ENCODE results near the gene GEMIN2.
"Not testable (repeated sequence)": the region's sequence is repeated elsewhere in the genome, so short reads cannot be mapped to it uniquely, and the experiment has no call there.

Gene GEMIN2

DNA sequence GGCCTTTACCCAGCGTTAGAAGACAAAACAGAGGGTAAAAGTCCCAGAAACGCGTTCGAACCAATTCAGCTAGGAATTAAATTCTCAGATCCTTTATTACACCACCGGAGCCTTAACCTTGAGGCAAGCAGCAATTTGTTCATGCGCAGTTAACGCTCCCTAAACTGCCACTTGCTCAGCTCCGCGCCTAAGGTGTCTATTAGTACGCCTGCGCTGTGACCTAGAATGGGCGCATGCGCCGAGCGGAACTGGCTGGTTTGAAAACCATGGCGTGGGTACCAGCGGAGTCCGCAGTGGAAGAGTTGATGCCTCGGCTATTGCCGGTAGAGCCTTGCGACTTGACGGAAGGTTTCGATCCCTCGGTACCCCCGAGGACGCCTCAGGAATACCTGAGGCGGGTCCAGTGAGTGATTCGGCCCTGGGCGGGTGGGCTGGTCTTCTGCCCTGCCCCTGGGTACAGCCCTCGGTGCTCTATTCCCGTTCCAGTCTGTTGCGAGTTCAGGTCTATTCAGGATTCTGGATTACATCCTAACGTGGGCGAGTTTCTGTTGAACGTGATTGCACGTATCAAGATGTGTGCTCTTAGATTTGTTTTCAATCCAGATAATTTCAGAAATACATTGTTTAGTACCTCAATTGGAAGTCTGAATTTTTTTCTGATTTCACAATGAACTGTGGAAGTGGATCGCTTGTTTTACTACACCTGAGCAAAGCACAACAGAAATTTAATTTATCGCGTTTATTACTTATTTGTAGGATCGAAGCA lies at the start of gene GEMIN2:
GEMIN2 (plus strand) TSS at position 251 of the 766 bp plus-strand sequence; CDS start at position 267, 16 bp downstream.
- DNase-seq (ENCODE audit: low spot score) = peak; percentile 97

DNA sequence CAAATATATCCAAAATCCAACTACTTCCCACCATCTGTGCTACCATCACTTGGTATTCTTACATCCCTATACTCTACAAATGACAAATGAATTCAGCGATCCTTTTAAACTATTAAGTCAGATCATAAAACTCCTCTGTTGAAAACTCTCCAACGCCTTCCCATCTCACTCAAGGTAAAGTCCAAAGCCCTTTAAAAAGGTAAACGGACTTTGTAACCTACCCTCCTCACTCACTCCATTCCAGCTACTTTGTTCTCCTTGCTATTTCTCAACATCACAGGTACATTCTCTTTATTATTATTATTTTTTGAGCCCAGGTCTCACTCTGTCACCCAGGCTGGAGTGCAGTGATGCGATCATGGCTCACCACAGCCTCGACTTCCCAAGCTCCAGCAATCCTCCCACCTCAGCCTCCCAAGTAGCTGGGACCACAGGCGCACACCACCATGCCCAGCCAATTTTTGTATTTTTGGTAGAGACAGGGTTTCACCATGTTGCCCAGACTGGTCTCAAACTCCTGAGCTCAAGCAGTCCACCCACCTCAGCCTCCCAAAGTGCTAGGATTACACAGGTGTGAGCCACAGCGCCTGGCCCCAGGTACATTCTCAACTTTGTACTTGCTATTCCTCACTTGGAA lies 44.8 kb upstream of the GEMIN2 start:
- not testable (repeated sequence) for DNase-seq (ENCODE audit: low spot score)

DNA sequence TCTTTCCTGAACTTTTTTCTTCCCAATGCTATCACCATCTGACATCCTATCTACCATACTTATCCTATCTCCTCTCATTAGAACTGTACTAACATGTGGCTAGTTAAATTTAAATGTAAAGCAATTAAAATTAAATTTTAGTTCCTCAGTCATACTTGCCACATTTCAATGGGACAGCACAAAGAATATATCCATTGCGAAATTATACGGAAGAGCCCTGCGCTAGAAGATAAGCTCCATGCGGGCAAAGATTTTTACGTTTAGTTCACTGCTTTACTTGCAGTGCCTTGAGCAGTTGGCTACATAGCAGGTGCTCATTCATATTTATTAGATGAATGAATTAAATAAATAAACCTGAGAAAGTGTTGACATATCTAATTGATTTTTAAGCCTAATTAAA lies 44.2 kb upstream of the GEMIN2 start:
- no peak for DNase-seq (ENCODE audit: low spot score)

GRCh38 chr14:39071096-39071495 lies 43.0 kb upstream of the GEMIN2 start:
- DNase-seq (ENCODE audit: low spot score) = no peak

DNA sequence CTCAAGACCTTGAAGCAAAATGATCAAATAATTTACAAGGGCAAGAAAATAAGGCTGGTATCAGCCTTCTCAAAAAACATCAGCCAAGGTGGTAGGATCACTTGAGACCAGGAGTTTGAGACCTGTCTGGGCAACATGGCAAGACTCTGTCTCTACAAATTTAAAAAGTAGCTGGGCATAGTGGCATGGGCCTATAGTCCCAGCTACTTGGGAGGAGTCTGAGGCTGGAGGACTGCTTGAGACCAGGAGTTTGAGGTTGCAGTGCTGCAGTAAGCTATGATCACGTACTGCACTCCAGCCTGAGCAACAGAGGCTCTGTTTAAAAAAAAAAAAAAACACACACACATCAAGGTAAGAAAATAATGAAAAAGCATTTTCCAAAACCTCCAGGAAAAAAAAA lies 33.2 kb upstream of the GEMIN2 start:
- no peak for DNase-seq (ENCODE audit: low spot score)

GRCh38 chr14:39083127-39083526 lies 31.0 kb upstream of the GEMIN2 start:
- no peak for DNase-seq (ENCODE audit: low spot score)

DNA sequence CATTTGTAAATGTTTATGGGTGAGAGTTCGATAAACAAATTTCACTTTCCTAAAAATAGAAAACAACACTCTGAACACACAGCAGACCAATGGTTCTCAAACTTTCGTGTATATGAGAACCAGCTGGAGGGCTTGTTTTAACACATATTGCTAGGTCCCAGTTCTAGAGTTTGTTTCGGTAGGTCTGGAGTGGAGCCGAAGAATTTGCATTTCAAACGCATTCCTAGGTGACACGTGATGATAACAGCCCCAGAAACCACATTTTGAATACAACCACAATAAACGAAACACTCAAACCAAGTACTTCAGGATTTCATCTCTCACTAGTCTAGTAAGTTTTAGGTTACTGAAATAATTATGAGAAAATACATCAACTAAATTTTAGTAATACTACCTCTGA lies 28.2 kb upstream of the GEMIN2 start:
- no peak for DNase-seq (ENCODE audit: low spot score)

- no peak for DNase-seq (ENCODE audit: low spot score)
These were observed 26.6 kb upstream of the GEMIN2 start for GRCh38 chr14:39087493-39087892.

DNA sequence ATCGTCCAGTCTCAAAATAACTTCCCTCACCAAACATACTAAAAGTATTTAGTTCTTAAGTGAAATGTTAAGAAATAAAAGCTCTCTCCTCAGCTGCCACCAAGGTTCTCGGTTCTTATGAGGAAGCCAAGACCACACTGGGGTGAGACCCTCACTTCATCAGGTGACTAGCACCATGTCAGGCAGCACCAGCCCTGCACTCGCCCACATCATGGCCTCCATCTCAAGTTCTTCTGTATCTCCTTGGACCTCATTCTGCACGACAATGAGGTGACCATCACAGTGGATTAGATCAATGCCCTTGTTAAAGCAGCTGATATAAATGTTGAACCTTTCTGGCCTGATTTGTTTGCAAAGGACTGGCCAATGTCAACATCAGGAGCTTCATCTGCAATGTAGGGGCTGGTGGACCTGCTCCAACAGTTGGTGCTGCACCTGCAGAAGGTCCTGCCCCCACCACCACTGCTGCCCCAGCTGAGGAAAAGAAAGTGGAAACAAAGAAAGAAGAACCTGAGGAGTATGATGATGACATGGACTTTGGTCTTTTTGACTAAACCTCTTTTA lies 23.5 kb upstream of the GEMIN2 start:
- no peak for DNase-seq (ENCODE audit: low spot score)

DNA sequence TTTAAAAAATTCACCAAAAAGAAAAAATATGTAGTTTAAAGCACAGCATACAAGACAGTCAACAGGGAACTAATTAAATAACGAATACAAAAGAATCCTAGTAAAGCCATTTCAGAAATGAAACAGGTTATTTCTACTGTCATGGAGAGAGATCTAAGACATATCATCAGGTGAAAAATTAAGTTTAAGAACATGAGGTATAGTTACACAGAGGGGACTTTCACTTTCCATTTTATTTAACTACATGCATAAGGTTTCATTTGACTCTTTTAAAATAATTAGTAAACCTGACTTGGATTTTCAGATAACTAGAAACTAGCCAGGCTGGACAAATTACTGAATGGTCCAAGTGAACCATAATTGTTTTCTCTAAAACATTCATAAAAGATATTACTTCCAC lies 22.4 kb upstream of the GEMIN2 start:
- no peak for DNase-seq (ENCODE audit: low spot score)

- no peak for DNase-seq (ENCODE audit: low spot score)
These were observed 19.6 kb upstream of the GEMIN2 start for GRCh38 chr14:39094515-39094914.

DNA sequence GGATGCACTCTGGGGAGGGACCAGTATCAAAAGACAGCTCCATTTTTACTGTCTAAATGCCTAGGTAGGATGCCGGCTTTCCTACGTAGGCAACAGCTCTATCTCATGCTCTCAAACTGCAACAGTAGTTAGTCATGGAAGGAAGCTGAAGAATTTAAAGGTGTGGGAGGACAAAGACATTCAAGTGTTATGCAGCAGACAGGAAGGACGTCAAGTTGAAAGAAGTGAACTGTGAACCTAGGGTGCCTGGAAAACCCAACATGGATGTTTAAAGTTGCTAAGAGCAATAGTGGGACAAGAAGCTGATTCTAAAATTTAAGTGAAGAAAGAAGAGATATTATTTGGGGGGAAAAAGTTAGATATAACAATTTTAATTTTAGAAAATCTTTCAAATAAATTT lies 17.0 kb upstream of the GEMIN2 start:
- peak; percentile 18 for DNase-seq (ENCODE audit: low spot score)

DNA sequence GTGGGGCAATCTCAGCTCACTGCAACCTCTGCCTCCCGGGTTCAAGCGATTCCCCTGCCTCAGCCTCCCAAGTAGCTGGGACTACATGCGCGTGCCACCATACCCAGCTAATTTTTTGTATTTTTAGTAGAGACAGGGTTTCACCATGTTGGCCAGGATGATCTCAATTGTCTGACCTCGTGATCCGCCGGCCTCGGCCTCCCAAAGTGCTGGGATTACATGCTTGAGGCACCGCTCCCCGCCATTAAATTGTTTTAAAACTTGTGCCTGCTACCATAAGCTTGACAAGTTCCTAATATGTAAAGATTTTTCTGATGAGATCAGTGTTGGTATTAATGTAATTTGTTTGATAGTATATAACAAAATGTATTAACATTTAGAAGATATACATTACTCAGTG lies 14.9 kb upstream of the GEMIN2 start:
- not testable (repeated sequence) for DNase-seq (ENCODE audit: low spot score)

DNA sequence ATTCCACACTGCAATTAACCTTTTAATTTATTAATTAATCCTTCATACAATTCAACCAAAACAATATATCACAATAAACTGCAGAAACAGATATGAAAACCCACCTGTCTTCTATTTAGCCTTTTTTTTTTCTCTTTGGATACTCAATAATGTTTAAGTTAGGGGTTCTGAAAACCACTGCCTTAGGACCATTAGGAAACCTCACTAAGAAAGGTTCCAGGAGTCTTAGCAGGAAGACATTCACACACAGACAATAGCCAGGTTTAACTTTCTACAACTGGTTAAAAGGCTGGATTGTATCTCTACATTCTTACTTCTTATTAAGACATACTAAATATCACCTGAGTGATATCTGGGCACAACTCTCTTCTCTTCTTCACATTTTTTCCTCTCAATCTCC lies 14.4 kb upstream of the GEMIN2 start:
- no peak for DNase-seq (ENCODE audit: low spot score)

DNA sequence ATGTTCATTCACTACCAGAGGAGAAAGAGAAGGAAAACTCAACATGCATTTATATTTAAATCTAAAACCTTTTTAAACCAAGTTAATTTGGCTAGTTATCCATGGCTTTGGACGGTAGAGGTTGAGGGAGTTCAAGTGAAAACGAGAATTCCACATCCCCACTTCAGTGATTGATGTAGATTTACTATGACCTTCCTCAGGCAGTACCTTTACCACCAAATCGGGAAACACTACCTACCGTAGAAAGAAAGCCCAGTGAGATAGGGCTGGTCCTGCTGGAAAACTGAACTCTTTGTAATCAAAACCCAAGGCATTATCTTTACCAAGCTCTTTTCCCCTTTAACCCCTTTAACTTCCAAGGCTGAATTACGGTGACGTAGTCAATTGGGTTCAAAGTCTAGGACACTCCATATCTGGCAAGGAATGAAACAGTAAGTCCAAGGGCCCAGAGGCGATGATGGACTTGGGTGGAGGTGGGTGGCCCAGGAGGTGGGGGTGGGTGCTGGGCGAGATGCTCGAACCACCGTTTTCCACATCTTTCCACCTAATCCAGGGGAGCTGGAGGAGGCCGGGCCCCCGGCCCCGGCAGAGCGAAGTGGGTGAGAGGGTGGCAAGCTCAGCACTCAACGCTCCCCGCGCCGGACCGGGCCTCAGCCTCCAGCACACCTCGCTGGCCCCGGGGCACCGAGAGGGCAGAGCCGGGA lies 11.7 kb upstream of the GEMIN2 start:
- DNase-seq (ENCODE audit: low spot score) = peak; percentile 75

DNA sequence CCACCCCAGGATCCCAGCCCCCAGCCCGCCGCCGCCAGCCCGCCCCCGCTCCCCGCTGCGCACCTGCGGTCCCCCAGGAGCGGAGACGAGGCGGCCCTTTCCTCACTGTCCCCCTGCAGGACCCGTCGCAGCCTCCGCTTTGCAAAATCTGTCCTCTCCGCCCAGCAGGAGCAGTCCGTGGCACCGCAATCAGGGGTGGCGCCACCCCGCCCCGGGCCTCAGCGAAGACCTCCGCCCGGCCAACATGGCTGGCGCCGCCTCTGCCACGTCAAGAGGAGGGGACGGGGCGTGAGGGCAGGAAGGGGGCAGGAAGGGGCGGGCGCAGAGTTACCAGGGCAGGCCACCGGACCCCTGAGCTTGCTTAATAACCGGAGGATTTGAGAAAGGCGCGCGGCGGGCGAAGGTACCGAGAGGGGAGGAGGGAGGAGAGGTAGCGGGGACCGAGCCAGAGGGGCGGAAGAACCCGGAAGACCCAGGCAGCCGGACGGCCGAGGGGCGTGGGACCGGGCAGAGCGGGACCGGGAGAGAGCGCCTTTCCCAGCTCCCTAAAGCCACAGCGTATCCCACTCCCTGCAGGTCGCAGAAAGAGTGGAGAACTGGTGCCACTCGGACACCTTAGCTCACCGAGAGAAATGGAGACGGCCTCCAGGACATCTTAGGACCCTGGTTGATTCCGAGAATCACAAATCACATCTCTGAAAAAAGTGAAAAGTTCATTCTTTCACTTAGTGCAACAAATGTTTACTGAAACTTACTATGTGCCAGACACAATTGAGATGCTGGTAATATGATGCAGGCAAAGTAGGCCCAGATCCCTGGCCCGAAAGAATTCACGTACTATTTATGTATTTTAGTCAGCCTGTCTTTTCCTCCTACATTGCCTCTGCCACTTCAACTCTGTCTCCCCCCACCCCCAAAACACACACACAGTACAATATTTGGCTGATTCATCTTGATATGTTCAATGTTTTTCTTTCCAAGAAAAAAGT lies 10.9 kb upstream of the GEMIN2 start, which contains the start of gene SEC23A:
SEC23A (minus strand) TSS at position 267 of the 989 bp plus-strand sequence. CDS start 7,117 bp downstream, outside the sequence.
- peak; percentile 76 for DNase-seq (ENCODE audit: low spot score)

- not testable (repeated sequence) for DNase-seq (ENCODE audit: low spot score)
These were observed 9.9 kb upstream of the GEMIN2 start for GRCh38 chr14:39104078-39104801.

DNA sequence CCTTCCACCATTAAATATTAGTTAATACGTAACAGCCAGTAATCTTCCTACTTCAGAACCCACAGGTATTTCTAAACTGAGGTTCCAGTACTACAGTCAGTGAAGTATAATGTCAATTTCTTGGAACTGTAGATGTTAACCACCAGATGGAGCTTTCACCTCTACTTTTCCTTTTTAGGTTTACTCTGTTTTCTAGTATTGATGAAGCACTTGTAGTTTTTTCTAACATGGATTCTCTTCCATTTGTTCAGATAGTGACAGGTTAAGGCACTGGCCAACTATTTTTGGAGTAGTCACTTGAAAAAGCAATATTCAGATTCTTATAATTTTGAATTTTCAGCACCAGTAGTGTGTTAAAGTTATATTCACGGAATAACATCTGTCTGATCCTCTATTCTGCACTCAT lies 6.5 kb upstream of the GEMIN2 start:
- DNase-seq (ENCODE audit: low spot score) = peak; percentile 69

DNA sequence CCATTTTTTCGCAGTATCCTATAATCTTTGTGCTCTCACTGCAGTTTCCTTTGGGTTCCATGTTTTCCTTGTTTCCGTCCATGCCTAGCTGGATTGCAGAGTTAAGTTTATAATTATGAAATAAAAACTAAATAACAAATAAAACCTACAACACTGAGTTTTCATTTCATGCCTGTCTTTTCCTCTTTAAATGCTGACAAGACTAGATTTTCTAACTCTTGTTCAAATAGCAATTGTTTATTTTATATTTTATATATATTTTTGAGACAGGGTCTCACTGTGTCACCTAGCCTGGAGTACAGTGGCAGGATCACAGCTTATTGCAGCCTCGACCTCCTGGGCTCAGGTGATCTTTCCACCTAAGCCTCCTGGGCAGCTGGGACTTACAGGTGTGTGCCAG lies 5.3 kb upstream of the GEMIN2 start:
- DNase-seq (ENCODE audit: low spot score) = no peak

- DNase-seq (ENCODE audit: low spot score) = no peak
These were observed 4.0 kb upstream of the GEMIN2 start for GRCh38 chr14:39109893-39110715.

All from RKO (cell line).